Measurements from ENCODE around the gene MYCBP2. TPM values are rescaled to one million over a fixed set of nuclear protein-coding genes. Genes with fewer than 3 reads are reported as not detected.

The MYCBP2 gene
- total RNA-seq, 2 experiments from 2014 or later, result 81.9 to 105 TPM

DNA sequence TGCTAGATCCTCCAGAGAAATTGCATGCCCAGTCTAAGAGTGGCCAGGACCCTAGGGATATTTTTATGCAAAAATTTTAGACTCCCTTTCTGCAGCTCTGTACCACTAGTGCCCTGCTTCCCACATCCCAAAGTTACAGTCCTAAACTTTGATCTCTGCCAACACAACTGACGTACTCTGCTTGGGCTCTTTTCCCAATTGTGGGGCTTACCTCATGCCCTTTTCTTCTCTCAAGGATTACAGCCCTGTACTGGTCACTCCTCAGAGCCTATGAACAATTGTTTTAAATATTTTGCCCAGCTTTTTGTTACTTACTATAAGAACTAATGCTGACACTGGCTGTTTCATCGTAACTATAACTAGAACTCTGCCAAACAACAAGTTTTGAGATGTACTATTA is 242.1 kb downstream of the MYCBP2 start:
- Mint-ChIP-seq H3K9me3 (no peaks in the 10 kb centered on the region), H3K4me1 (peaks cover 3% of the 10 kb centered on the region), H3K27me3 (no peaks in the 10 kb centered on the region), H3K27ac (no peak overlapping the region), H3K4me3 (no peak overlapping the region), H3K36me3 (ENCODE audit: low read depth) (peaks cover 65% of the 10 kb centered on the region)
- DNase-seq, result no peak
- POLR2A ChIA-PET, result no interaction called here
- CTCF ChIA-PET, result no interaction called here

DNA sequence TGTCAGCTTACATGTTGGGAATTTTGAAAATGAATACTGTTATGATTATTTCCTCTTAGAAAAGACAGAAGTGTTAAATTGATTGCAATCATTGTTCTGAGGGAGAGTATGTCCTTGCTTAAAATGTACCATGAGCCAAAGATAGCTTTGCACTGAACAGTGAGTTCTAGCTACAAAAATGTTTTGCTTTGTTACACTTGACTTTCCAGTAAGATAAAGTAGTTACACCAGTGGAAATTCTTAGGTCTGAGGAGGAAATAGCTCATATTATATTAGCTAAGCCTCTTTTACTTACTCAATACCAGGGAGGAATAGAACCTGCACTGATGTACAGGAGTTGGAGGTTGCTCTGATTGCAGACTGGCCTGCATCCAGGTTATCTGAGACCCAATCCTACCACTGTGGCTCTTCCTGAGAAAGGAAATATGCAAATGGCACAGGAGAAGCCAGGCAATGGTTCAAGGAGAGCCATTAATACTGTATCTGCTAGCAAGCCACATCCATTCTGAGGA is 246.9 kb downstream of the MYCBP2 start:
- Mint-ChIP-seq H3K36me3 (ENCODE audit: low read depth) (peaks cover 72% of the 10 kb centered on the region), H3K27ac (no peak overlapping the region), H3K4me3 (no peak overlapping the region)

DNA sequence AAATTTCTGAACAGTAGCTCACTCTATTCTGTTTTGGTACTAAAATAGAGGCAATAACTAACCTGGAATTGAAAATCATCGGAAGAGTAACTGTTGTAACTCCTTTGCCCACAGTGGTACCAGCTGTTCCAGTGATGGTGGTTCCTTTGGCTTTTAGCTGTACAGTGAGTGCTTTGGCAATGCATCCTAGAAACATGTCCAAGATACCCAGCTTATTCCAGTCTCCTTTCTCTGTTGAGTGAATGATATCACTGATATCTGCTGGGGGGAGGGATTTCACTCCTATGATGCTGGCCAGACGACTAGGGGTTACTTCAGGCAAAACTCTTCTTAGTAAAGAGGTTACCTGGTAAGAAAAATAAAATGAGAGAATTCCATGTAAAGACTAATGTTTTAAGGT is 259.4 kb downstream of the MYCBP2 start:
- Mint-ChIP-seq H3K4me1 (peaks cover 2% of the 10 kb centered on the region), H3K27ac (no peak overlapping the region), H3K27me3 (no peaks in the 10 kb centered on the region), H3K4me3 (no peak overlapping the region), H3K36me3 (ENCODE audit: low read depth) (peaks cover 42% of the 10 kb centered on the region), H3K9me3 (no peaks in the 10 kb centered on the region)
- ChIA-PET CTCF (no interaction called here), POLR2A (no interaction called here)
- no peak for DNase-seq

More for the DNA sequence above, 246.9 kb downstream of the MYCBP2 start:
- Mint-ChIP-seq H3K27me3 (no peaks in the 10 kb centered on the region), H3K9me3 (no peaks in the 10 kb centered on the region), H3K4me1 (no peaks in the 10 kb centered on the region)
- ChIA-PET CTCF (no interaction called here), POLR2A (no interaction called here)
- no peak for DNase-seq

DNA sequence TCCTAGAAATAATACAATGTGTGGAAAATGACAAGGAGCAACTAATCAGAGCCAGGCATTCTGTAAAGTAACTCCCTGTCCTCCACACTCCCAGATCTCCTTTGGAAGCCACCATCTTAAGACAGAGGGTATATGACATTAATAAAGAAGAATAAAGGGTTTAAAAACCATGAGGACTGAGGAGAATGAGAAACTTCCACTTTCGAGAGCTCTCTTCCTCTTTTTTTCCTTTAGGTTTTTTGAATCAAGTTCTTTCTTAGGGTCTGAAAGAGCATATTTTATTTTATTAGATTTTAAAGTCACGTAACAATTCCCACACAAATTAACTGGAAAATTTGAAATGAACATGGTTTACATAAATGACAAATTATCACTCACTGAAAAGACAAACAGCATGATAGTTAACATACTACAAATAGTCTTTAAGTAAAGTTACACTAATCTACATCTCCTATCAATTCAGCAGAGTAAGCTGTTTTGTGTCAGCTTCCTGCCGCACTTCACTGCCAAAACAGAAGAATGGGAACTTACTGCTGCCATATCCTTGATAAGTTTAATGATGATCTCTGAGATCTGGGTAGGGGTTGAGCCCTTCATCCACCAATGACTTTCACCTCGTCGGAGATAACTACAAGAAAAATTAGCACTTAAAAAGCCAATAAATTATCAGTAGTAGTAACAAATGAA is 261.3 kb downstream of the MYCBP2 start:
- H3K27ac Mint-ChIP-seq, result no peak overlapping the region
- peaks cover 2% of the 10 kb centered on the region for H3K4me1 Mint-ChIP-seq
- no peak overlapping the region for H3K4me3 Mint-ChIP-seq
- H3K9me3 Mint-ChIP-seq, result no peaks in the 10 kb centered on the region
- ChIA-PET POLR2A (no interaction called here), CTCF (interaction anchor here (0.5 to 1.3 kb wide), 2 partner anchors 9 to 404 kb away, joined by 3 to 4 read pairs; no protein-coding TSS in a partner anchor)
- peaks cover 45% of the 10 kb centered on the region for H3K36me3 Mint-ChIP-seq (ENCODE audit: low read depth)
- DNase-seq, result no peak
- H3K27me3 Mint-ChIP-seq, result no peaks in the 10 kb centered on the region

DNA sequence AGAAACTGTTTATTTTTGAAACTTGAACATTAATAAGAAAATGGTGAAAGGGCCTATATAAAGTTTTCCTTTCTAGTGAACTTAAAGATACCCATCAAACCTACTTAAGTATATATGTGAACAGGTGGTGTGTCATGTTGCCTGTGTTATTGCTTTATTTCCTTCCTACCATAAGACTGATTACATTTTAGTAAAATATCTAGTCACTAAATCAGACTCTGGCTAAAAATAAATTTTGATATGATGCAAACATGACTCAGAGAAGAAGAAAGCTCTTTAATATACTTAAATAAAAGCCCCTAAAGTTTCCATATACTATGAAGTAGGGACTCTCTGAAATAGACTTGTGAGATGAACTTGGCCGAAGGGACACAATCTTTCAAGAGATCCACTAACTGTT is 264.8 kb downstream of the MYCBP2 start:
- CTCF ChIA-PET, result no interaction called here
- no peak for DNase-seq
- POLR2A ChIA-PET, result no interaction called here

DNA sequence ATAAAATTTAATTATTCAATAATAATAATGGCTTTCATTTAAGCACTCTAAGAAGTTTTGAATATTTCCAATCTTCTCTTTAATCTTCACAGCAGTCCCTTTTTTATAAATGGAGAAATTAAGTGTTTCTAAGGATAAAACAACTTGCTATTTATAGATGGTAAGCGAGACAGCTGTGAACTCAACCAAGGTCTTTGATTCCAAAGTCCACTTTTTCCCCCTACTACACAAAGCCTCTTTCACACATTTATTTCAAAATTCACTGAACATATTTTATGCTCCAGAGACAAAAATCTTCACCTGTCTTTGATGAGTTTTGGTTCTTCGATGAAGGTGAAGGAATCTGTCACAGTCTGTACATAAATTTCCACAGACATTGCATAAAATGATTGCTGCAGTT is 265.5 kb downstream of the MYCBP2 start:
- no peaks in the 10 kb centered on the region for H3K27me3 Mint-ChIP-seq
- H3K36me3 Mint-ChIP-seq (ENCODE audit: low read depth), result peaks cover 43% of the 10 kb centered on the region
- POLR2A ChIA-PET, result no interaction called here
- H3K27ac Mint-ChIP-seq, result no peak overlapping the region
- CTCF ChIA-PET, result no interaction called here
- no peak overlapping the region for H3K4me3 Mint-ChIP-seq
- H3K9me3 Mint-ChIP-seq, result no peaks in the 10 kb centered on the region
- H3K4me1 Mint-ChIP-seq, result peaks cover 2% of the 10 kb centered on the region
- DNase-seq, result no peak

More for the DNA sequence above, 264.8 kb downstream of the MYCBP2 start:
- peaks cover 36% of the 10 kb centered on the region for H3K36me3 Mint-ChIP-seq (ENCODE audit: low read depth)
- H3K27me3 Mint-ChIP-seq, result no peaks in the 10 kb centered on the region
- H3K9me3 Mint-ChIP-seq, result no peaks in the 10 kb centered on the region
- H3K4me1 Mint-ChIP-seq, result peaks cover 2% of the 10 kb centered on the region
- H3K4me3 Mint-ChIP-seq, result no peak overlapping the region
- H3K27ac Mint-ChIP-seq, result no peak overlapping the region

DNA sequence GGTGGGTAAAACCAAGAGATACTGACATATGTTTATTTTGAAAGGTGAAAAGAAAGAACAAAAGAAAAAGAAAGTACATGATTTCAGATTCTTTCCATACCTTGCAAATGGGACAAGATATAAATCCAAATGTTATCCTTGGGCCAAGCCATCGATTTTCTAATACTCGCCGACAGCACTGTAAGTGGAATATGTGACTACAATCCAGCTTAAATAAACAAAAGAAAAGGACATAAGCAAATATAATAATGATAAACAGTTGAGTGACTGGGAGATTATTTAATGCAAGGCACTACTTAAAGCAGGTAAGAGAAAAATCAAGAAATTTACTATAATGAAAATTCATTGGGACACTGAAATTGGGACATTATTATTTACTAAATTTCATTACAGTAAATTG is 270.0 kb downstream of the MYCBP2 start:
- no peak overlapping the region for H3K27ac Mint-ChIP-seq
- H3K9me3 Mint-ChIP-seq, result no peaks in the 10 kb centered on the region
- H3K27me3 Mint-ChIP-seq, result no peaks in the 10 kb centered on the region
- H3K4me1 Mint-ChIP-seq, result no peaks in the 10 kb centered on the region
- DNase-seq, result no peak
- CTCF ChIA-PET, result interaction anchor here (0.6 to 0.9 kb wide), 2 partner anchors 9 to 535 kb away, joined by 3 read pairs; no protein-coding TSS in a partner anchor
- peaks cover 41% of the 10 kb centered on the region for H3K36me3 Mint-ChIP-seq (ENCODE audit: low read depth)
- POLR2A ChIA-PET, result interaction anchor here (1.6 to 1.8 kb wide), 2 partner anchors 30 to 42 kb away, joined by 4 to 6 read pairs; partner anchors contain the start of gene FBXL3
- H3K4me3 Mint-ChIP-seq, result no peak overlapping the region

DNA sequence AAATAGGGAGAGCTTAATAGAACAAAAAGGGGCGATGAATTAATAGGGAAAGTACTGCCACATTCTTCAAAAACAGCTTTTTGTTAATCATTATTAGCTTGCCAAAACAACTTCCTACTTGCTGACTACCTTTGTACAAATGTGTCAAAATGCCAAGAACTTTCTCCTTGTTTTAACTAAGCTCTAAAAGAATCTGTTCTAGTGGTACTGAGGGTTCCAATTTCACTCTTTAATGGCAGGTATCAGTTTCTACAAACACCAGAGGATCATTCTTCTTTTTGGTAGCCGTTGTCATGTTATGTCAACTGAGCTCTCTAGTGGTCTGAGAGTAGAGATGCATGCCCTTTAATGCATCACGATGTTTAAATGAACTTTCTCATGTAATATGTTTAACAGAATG is 270.5 kb downstream of the MYCBP2 start:
- Mint-ChIP-seq H3K27ac (no peak overlapping the region), H3K4me3 (no peak overlapping the region), H3K36me3 (ENCODE audit: low read depth) (peaks cover 41% of the 10 kb centered on the region), H3K27me3 (no peaks in the 10 kb centered on the region), H3K9me3 (no peaks in the 10 kb centered on the region), H3K4me1 (no peaks in the 10 kb centered on the region)
- ChIA-PET POLR2A (interaction anchor here (1.6 to 1.8 kb wide), 2 partner anchors 30 to 41 kb away, joined by 4 to 6 read pairs; partner anchors contain the start of gene FBXL3), CTCF (interaction anchor here (0.6 to 1.1 kb wide), 3 partner anchors 9 to 536 kb away, joined by 3 read pairs; partner anchors contain the start of gene FBXL3)
- DNase-seq, result no peak

DNA sequence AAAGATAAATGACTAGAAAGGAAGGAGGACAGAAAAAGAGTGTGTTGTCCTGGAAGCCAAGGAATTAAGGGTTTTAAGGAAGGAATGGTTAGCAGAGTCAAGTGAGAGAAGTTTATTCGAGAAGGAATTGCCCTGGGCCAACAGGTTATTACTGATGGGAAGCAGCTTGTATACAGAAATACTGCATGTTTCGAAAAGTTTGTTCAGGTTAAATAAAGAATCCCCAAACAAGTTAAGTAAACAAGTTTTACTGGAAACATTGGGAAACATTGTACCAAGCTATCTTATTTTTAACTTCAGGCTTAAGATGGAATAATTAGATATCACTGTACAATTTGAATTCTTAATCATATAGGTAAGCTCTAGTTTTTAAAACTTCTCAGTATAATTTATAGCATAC is 271.7 kb downstream of the MYCBP2 start:
- peaks cover 49% of the 10 kb centered on the region for H3K36me3 Mint-ChIP-seq (ENCODE audit: low read depth)

DNA sequence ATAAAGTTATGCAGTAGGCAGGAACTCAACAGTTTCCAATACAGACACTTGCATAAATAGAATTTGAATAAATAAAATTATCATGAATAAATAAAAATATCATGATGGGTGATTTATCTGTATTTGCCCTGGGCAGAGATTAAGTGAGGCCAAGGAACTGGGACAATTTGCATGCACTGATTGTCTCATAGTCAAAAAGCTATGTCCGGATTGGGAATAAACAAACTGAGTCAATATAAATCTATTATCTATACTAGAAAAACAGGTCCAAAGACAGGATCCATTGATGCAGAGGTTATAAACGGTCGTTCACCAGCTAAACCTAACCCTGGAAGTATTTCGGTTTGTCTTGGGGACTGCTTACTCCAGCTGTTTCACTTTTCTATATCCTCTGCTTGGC is 273.7 kb downstream of the MYCBP2 start:
- ChIA-PET POLR2A (no interaction called here), CTCF (interaction anchor here (1.0 kb wide), 1 partner anchor 425 kb away, joined by 3 read pairs; no protein-coding TSS in a partner anchor)
- Mint-ChIP-seq H3K4me3 (no peak overlapping the region), H3K27ac (no peak overlapping the region), H3K4me1 (no peaks in the 10 kb centered on the region), H3K36me3 (ENCODE audit: low read depth) (peaks cover 66% of the 10 kb centered on the region), H3K9me3 (no peaks in the 10 kb centered on the region), H3K27me3 (no peaks in the 10 kb centered on the region)
- no peak for DNase-seq

More for the DNA sequence above, 271.7 kb downstream of the MYCBP2 start:
- no peaks in the 10 kb centered on the region for H3K27me3 Mint-ChIP-seq
- ChIA-PET CTCF (interaction anchor here (1.1 kb wide), 1 partner anchor 28 kb away, joined by 3 read pairs; the partner anchor contains the start of gene FBXL3), POLR2A (interaction anchor here (0.7 to 1.8 kb wide), 2 partner anchors 29 to 40 kb away, joined by 3 to 4 read pairs; no protein-coding TSS in a partner anchor)
- DNase-seq, result no peak
- H3K9me3 Mint-ChIP-seq, result no peaks in the 10 kb centered on the region
- H3K4me1 Mint-ChIP-seq, result no peaks in the 10 kb centered on the region
- H3K27ac Mint-ChIP-seq, result no peak overlapping the region
- no peak overlapping the region for H3K4me3 Mint-ChIP-seq

DNA sequence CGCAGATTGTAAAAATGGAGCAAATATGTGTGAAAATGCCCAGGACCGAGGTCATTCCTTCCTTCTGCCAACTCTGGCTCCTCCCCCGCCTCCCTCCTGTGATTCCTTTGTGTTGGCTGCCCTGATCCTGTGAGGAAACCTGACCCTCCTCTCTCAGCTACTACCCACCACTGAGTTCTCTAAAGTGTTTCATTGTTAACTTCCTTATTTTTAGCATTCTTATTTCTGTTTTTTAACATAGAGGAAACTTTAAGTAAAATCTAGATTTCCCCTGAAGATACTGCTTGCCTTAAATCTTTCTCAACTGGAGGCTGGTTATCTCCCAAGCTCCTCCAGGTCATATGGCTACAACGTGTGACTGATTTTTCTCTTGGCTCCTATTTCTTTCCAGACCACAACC is 278.2 kb downstream of the MYCBP2 start:
- no peak overlapping the region for H3K27ac Mint-ChIP-seq
- H3K4me1 Mint-ChIP-seq, result no peaks in the 10 kb centered on the region
- ChIA-PET POLR2A (interaction anchor here (2.0 kb wide), 1 partner anchor 22 kb away, joined by 8 read pairs; the partner anchor contains the start of gene FBXL3), CTCF (no interaction called here)
- peaks cover 51% of the 10 kb centered on the region for H3K36me3 Mint-ChIP-seq (ENCODE audit: low read depth)
- DNase-seq, result no peak
- no peak overlapping the region for H3K4me3 Mint-ChIP-seq
- H3K27me3 Mint-ChIP-seq, result no peaks in the 10 kb centered on the region
- H3K9me3 Mint-ChIP-seq, result no peaks in the 10 kb centered on the region

DNA sequence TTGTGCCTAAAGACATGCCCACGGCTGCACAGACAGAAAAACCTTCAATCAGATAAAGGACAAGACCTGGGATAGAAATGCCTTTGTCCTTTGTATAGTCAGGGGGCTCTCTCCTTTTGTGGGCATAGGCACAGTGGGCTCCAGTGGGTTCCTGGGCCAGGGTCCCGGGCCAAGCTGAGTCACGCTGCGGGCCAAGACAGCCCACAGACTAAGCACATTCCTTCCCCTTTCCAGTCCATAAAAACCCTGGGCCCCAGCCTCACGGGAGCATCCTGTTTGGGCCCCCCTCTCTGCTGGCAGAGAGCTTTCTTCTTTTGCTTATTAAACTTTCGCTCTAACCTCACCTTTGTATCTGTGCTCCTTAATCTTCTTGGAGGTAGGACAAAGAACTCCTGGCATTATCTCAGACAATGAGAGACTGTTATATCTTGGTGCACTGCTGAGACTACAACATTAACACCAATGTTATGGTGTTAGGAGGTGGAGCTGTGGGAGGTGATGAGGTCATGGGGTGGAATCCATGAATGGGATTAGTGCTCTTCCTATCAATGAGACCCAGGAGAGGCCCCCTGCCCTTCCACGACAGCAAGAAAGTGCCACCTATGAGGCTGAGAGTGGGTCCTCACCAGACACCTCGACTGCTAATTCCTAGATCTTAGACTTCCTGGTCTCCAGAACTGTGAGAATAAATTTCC is 279.1 kb downstream of the MYCBP2 start:
- Mint-ChIP-seq H3K4me1 (no peaks in the 10 kb centered on the region), H3K9me3 (no peaks in the 10 kb centered on the region), H3K27ac (no peak overlapping the region), H3K4me3 (no peak overlapping the region), H3K27me3 (no peaks in the 10 kb centered on the region), H3K36me3 (ENCODE audit: low read depth) (peaks cover 55% of the 10 kb centered on the region)
- DNase-seq, result no peak
- ChIA-PET CTCF (no interaction called here), POLR2A (interaction anchor here (2.0 kb wide), 1 partner anchor 21 kb away, joined by 8 read pairs; the partner anchor contains the start of gene FBXL3)

DNA sequence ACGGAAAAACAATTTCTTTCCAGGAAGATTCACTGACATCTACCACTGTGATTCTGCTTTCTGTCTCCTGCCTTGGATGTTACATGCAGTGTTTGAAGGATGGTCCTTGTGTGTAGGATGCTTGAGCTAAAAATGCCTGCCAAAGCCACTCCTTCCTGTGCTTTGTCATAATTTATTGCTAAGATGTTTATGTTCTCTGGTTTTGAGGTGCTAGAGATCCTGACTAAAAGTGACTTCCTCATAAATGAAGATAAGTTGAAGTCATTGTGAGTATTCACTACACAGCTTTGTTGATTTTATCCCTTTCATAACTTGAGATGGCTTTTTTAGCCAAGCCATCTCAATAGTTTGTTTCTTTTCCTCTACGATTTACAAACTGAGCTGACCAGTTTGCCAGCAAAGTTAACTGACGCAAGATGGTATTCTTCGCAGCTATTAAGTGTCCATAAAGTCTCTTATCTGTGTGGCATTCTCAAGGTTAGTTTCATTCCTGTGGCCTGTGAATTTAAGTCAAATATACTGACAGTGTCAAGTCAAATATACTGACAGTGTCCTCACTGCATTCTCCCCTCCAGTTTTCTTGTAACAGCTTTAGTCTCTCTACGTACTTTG is 284.2 kb downstream of the MYCBP2 start:
- CTCF ChIA-PET, result interaction anchor here (0.7 to 1.0 kb wide), 4 partner anchors 12 to 1604 kb away, joined by 3 to 4 read pairs (median 3); no protein-coding TSS in a partner anchor
- Mint-ChIP-seq H3K27ac (no peak overlapping the region), H3K27me3 (no peaks in the 10 kb centered on the region), H3K36me3 (ENCODE audit: low read depth) (peaks cover 30% of the 10 kb centered on the region), H3K4me3 (no peak overlapping the region), H3K9me3 (no peaks in the 10 kb centered on the region), H3K4me1 (peaks cover 1% of the 10 kb centered on the region)
- DNase-seq, result no peak
- POLR2A ChIA-PET, result interaction anchor here (1.7 to 2.8 kb wide), 2 partner anchors 15 to 50 kb away, joined by 5 to 18 read pairs; partner anchors contain the start of genes CLN5 and FBXL3
